Ishikawa (cell line): ENCODE data around the gene BRD9.

Experiments
- CEBPB ChIP-seq: IDR thresholded peaks from 2 replicates; pipeline ENCODE4 v1.6.1; 2012
- CREB1 ChIP-seq: IDR thresholded peaks from 2 replicates; pipeline ENCODE4 v1.6.1; 2012; ENCODE audit warnings: low read depth
- EGR1 ChIP-seq: IDR thresholded peaks from 2 replicates; pipeline ENCODE4 v1.6.1; 2012
- EP300 ChIP-seq: IDR thresholded peaks from 2 replicates; pipeline ENCODE4 v1.6.1; 2012; ENCODE audit warnings: borderline replicate concordance
- FOXM1 ChIP-seq: IDR thresholded peaks from 2 replicates; pipeline ENCODE4 v1.6.1; 2012; ENCODE audit warnings: low read depth, borderline replicate concordance
- NFIC ChIP-seq: IDR thresholded peaks from 2 replicates; pipeline ENCODE4 v1.6.1; 2012
- RAD21 ChIP-seq: IDR thresholded peaks from 2 replicates; pipeline ENCODE4 v1.6.1; 2012; ENCODE audit warnings: low read depth
- REST ChIP-seq: IDR thresholded peaks from 2 replicates; pipeline ENCODE4 v1.6.1; 2012; ENCODE audit warnings: low read depth, mild to moderate bottlenecking
- TAF1 ChIP-seq: IDR thresholded peaks from 2 replicates; pipeline ENCODE4 v1.6.1; 2012; ENCODE audit warnings: low read depth, mild to moderate bottlenecking
- TCF12 ChIP-seq: IDR thresholded peaks from 2 replicates; pipeline ENCODE4 v1.6.1; 2012; ENCODE audit warnings: low read depth
- TEAD4 ChIP-seq: IDR thresholded peaks from 2 replicates; pipeline ENCODE4 v1.6.1; 2012
- USF1 ChIP-seq: IDR thresholded peaks from 2 replicates; pipeline ENCODE4 v1.6.1; 2012
- YY1 ChIP-seq: IDR thresholded peaks from 2 replicates; pipeline ENCODE4 v1.6.1; 2012; ENCODE audit warnings: low read depth
- ZBTB7A ChIP-seq: IDR thresholded peaks from 2 replicates; pipeline ENCODE4 v1.6.1; 2012; ENCODE audit warnings: low read depth
- TF ChIP-seq, protein P1 (sequence below): IDR thresholded peaks from 2 replicates; pipeline ENCODE4 v1.6.1; 2012

BRD9 gene

DNA sequence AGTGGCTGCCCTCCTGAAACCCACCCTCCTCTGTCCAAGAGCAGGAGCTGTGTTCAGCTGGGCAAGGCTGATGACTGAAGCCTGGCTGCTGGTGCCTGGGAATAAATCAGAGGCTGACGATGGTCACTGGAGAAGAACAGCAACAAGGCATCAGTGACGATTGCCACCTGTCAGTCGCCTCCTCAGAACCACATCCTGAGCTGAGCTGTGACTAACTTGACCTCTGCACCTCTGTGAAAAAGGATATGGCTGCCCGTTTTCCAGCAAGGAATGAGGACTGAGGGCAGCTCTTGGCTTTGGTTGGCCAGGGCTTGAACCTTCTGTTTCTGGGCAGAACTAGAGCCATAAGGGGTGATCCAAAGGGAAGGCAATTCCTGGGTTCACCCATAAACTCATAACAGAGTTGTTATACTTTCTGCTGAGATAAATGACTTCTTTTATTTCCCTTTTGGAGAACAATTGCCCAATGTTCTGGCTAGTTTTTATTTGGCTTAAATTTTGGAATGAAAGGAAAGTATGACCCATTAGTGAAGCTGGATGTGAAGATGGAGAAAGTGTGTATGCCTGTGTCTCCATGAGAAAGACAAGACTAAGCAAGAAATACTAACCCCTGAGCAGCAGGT, 40.1 kb upstream of the BRD9 start:
- TF ChIP-seq YY1, result no peak
- TF ChIP-seq CEBPB, result no peak
- no peak for TF ChIP-seq EP300
- TF ChIP-seq, protein P1, sequence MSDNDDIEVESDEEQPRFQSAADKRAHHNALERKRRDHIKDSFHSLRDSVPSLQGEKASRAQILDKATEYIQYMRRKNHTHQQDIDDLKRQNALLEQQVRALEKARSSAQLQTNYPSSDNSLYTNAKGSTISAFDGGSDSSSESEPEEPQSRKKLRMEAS, result no peak
- no peak for TF ChIP-seq USF1

GRCh38 chr5:932151-932627, 39.6 kb upstream of the BRD9 start:
- TF ChIP-seq FOXM1 (no peak), REST (no peak), USF1 (no peak), RAD21 (no peak), CEBPB (no peak), YY1 (no peak), TEAD4 (no peak), TAF1 (no peak), EGR1 (no peak), CREB1 (no peak), ZBTB7A (no peak), TCF12 (no peak), NFIC (no peak), EP300 (no peak)
- TF ChIP-seq, protein P1, result no peak

DNA sequence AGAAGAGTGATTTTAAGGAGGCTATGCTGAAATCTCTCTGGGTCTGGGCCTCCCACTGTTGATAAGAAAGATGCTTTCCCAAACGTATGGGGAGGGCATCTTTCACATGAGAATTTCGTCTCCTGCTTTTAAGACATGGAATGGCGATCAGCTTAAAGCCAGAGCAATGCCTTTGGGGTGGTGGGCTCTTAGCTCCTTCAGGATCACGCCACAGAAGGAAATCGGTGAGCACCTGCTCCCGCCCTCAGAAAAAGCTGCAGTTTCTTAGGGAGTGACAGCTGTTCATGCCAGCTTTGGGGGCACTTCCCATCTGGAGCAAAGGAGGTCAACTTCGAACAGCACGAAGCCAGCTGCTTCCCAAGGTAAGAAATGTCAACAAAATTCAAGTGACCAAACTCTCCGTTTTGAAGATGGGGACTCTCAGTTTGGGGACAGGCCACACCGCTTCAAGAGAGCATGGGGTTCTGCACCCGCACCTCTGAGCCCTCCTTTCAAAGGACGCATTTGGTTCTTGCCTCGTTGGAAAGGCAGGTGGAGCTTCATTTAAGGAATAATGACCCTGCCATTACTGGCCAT, 39.1 kb upstream of the BRD9 start:
- TF ChIP-seq TAF1, result no peak
- TF ChIP-seq TCF12, result no peak
- no peak for TF ChIP-seq EP300

DNA sequence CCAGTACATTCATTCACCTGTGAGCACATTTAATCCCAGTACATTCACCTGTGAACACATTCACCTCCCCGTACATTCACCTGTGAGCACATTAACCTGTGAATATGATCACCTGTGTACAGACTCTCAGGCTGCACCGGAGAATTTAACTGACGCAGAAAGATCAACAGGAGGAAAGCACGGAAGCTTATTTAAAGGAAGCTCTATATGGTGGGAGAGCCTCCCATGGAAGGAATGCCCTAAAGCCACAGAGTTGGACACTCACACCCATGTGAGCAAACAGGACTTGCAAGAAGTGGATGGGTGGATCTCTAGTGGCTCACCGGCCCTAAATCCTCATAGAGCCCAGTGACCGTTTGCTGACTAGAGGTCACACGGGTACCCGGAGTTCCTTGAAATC, 38.3 kb upstream of the BRD9 start:
- TF ChIP-seq TEAD4 (no peak), CEBPB (no peak), EGR1 (no peak), TAF1 (no peak), ZBTB7A (no peak), CREB1 (no peak), EP300 (no peak), YY1 (no peak), RAD21 (no peak), TCF12 (no peak)

- TF ChIP-seq, protein P1, result no peak
- TF ChIP-seq TEAD4 (no peak), RAD21 (no peak), ZBTB7A (no peak), REST (no peak)
Measured at GRCh38 chr5:929596-929995, 37.0 kb upstream of the BRD9 start.

- TF ChIP-seq USF1, result no peak
- TF ChIP-seq YY1, result no peak
- no peak for TF ChIP-seq NFIC
- no peak for TF ChIP-seq TEAD4
Measured at GRCh38 chr5:927172-928015, 34.8 kb upstream of the BRD9 start.
